Endothelial cell of hepatic sinusoid (primary cell): Measurements from ENCODE around the gene STRAP.
"Not testable (repeated sequence)": the region's sequence is repeated elsewhere in the genome, so short reads cannot be mapped to it uniquely, and the experiment has no call there.

Experiments
- in situ Hi-C: cut with HindIII; loops from 2 replicates; pipeline ENCODE4 v1.10.0; 2017; ENCODE audit warnings: low sequenced_read_pairs

Gene STRAP

DNA sequence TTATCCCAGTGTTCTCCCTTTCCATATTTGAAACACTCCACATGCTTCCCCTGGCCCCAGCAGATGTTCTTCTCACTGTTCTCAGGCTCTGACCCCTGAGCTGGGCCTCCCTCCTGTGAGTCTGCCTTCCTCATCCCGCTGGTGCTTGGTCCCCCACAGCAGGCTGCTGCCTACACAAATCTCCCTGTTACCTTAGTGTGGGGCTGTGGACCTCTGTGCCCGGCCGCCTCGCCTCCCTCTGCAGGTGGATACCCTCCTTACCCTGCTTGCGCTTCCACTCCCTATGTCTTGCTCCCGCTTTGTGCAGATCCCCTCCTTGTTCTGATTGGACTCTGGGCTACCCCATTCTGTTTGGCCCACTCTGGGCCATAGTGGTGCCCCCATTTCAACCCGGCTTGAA is 35.9 kb downstream of the STRAP start:
- in situ Hi-C loops: no loop called here

DNA sequence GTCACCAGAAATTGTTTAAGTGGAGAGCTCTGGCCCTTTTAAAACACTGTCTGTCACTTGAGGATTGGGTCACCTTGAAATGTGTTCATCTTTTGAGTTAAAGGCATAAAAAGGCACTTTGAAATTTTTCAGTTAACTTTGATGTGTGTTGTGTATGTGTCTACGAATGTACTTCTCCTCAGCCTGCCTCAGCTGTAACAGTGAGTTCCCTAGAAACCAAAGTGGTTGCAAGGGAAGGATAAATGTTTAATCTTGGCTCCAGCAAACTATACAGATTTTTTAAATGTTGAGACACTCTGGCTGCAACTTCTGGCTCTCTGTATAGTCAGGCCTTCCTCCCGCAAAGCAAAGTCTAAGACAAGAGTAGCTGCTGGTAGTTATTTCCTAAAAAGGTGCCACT is 37.2 kb downstream of the STRAP start:
- in situ Hi-C loops: no loop called here

DNA sequence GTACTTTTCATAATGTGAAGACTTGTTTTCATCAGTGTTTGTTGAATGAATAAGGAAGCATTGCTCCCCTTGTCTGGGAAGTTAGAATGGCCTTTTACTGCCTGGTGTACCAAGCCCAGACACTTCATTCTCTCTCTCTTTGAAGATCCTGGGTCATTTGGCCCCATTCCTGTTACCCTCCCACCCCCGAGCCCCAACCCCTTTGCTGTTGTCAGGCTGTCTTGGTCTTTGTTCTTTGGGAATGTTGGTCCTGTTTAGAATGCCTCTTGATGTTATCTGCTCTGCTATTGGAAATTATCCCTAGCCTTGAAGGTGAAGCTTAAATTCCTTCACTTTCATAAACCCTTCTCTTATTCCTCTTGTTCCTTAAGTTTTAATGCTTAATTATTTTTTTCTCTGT is 42.8 kb downstream of the STRAP start:
- in situ Hi-C loops: no loop called here

DNA sequence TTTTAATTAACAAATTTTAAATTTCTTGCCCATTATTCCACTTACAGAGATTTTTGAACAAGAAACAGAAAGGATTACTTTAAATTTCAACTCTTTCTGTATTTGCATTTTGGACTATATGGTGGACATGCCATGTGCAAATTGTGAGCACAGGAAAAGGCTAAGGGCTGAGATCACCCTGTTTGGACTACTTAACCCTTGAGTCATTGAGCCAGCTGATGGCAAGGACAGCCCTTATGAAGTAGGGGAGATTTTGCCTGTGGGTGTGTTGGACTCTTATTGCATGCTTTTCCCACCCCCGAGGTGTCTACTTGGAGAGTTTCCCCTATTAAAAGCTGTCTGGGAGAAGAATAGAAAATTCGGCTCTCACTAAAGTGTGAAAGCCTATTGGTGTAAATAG is 46.2 kb downstream of the STRAP start:
- in situ Hi-C loops: no loop called here

DNA sequence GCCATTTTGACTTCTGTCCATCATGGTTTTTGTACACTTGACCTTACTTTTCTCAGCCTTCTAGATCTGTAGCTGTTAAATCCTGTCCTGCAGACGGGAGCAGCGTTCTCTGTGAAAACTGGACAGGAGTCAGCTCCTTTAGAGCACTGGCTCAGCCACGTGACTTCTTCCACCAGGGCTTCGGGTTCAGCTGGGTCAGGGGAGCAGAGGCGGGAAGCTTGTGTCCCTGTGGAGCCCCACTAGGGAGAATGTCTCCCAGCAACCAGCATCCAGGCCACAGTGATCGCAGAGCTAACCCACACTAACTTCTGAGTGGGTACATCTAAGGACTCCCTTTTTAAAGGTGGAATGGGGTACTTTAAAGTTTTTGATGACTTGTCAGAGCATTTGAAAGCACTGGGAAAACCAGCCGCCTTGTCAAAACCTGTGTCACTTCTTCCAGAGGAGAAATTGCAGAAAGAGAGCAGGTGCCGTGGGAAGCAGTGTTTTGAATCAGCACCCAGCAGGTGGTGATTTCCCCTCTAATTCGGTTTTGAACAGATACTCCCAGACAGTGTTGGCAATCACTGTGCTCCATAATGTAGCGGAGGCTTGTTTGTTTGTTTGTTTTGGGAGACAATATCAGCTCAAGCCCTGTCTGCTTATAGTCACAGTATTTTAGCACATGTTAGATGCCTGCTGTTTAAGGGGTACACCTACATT is 46.8 kb downstream of the STRAP start:
- in situ Hi-C loops: no loop called here

DNA sequence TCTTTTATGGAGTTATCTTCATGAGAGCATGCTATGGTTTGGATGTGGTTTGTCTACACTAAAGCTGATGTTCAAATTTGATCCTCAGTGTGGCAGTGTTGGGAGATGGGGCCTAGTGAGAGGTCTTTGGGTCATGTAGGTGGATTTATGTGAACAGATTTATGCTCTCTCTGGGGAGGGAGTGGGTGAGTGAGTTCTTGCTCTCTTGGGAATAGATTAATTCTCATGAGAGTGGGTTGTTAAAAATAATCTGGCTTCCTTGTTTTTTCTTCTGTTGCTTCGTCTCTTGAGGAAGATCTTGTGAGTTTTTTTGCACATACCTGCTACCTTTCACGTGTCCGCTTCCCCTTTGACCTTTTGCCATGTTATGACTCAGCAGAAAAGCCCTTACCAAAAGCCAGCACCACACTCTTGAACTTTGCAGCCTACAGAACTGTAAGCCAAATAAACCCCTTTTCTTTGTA is 49.4 kb downstream of the STRAP start:
- in situ Hi-C loops: no loop called here

DNA sequence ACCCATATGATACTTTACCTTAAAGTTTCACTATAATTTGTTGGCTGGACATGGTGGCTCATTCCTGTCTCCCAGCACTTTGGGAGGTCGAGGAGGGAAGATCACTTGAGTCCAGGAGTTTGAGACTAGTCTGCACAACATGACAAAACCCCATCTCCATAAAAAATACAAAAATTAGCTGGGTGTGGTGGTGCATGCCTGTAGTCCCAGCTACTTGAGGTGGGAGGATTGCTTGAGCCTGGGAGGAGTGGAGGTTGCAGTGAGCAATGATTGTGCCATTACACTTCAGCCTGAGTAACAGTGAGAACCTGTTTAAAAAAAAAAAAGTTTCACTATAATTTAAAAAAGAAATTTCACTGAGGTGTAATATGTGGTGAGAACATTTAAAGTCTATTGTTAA is 50.1 kb downstream of the STRAP start:
- in situ Hi-C loops: no loop called here

DNA sequence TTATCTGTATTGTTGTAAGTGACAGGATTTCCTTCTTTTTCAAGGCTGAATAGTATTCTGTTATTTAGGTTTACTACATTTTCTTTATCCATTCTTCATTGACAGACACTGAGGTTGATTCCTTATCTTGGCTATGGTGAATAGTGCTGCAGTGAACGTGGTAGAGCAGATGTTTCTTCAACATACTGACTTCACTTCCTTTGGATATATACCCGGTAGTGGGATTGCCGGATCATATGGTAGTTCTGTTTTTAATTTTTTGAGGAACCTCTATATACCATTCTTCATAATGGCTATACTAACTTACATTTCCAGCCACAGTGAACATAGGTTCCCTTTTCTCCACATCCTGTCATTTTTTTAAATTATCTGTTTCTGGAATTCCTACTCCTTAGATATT is 50.8 kb downstream of the STRAP start:
- in situ Hi-C loops: no loop called here

DNA sequence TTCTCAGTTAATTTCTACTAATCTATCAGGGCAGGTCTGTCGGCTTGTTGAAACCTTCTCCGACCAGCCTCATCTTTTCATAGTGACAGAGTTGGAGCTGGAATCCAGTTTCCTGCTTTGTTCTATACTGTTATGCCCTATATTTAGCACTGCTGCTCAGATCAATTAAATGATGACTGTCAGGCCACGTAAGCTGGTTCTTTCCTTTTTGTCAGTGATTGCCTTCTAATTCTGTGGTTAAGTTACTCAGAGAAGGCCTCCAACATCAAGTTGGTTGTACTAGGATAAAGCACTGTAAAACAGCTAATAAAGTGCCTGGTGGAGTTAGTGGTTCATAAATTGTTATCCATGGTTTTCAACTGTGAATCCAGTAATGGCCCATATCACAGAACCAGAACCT is 51.6 kb downstream of the STRAP start:
- in situ Hi-C loops: no loop called here

DNA sequence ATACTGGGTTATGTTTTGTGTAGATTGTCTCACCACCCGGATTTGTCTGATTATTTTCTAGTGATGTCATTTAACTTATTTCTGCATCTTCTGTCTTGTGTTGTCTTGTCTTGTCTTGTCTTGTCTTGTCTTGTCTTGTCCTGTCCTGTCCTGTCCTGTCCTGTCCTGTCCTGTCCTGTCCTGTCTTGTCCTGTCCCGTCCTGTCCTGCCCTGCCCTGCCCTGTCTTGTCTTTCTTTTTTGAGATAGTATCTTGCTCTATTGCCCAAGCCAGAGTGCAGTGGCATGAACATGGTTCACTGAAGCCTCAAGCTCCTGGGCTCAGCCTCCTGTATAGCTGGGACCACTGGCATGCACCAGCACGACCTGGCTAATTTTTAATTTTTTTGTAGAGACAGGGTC is 54.6 kb downstream of the STRAP start:
- in situ Hi-C loops: no loop called here

DNA sequence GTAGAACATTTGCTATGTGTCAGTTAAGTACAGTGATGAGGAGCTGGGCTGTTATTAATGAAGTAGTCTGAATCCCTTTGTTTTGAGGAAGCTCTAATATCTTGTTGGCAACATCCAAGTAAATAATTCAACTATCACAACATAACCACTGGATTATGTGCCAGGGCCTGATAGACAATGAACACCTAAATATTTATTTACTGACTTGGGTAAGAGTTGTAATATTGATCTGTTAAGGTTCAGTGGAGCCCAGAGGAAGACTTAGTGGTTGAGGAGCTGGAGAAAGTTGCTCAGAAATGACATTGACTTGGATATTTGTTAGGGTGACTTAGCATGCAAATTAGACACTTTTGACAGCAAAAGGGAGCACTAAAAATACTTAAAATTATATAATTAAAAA is 55.7 kb downstream of the STRAP start:
- in situ Hi-C loops: no loop called here

DNA sequence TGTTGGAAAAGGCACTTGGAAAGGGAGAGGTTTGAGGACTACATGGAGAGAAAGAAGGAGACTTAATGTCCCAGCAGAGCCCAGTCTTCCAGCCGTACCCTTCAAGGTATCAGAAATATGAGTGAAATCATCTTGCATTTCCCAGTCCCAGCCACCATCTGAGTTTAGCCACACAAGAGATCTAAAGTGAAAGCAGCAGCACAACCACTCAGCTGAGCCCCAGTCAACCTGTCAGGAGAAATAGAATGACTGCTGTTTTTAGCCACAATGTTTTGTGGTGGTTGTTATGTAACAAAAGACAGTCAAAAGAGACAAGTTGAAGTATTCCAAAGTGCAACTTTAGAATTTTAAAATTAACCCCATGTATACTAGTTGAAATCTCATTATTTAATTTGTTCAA is 56.9 kb downstream of the STRAP start:
- in situ Hi-C loops: no loop called here

DNA sequence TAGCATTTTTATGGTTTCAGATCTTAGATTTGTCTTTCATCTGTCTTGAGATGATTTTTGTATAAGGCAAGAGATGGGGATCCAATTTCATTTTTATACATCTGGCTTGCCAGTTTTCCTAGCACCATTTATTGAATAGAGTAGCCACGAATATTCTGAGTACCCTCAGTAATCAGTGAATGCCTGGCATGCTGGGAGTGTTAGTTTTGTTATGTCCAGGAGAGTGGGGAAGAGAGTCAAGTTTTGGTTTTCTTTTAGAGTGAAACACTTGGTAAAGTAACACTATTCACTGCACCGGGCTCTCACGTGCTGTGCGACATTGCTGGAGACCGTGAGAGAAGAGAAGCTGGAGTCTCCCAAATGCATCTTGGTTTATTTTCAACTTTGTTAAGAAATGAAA is 60.3 kb downstream of the STRAP start:
- in situ Hi-C loops: no loop called here

DNA sequence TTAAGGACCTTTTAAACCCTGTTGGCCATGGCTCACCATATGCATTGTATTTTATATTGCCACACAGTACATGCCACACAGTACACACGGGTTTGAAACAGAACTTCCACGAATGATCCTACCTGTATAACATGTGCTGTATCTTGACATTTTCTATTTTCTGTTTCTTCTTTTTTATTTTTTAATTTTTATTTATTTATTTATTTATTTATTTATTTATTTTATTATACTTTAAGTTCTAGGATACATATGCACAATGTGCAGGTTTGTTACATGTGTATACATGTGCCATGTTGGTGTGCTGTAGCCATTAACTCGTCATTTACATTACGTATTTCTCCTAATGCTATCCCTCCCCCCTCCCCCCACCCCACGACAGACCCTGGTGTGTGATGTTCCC is 61.3 kb downstream of the STRAP start:
- in situ Hi-C loops: not testable (repeated sequence)

DNA sequence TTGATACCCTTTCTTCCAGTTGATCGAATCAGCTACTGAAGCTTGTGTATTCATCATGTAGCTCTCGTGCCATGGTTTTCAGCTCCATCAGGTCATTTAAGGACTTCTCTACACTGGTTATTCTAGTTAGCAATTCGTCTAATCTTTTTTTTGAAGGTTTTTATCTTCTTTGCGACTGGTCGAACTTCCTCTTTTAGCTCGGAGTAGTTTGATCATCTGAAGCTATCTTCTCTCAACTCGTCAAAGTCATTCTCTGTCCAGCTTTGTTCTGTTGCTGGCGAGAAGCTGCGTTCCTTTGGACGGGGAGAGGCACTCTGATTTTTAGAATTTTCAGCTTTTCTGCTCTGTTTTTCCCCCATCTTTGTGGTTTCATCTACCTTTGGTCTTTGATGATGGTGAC is 66.3 kb downstream of the STRAP start:
- in situ Hi-C loops: not testable (repeated sequence)
